ENCODE data around the gene CFAP46. TPM values are rescaled to one million over a fixed set of nuclear protein-coding genes. Genes with fewer than 3 reads are reported as not detected.

CFAP46 gene
- total RNA-seq, 1 experiment from 2014 or later = 3.3 TPM

- Mint-ChIP-seq H3K4me1 (peaks cover 12% of the 10 kb centered on the region), H3K27ac (no peak overlapping the region), H3K36me3 (no peaks in the 10 kb centered on the region; the same call in 1 of the 2 replicates), H3K4me3 (no peak overlapping the region), H3K9me3 (no peaks in the 10 kb centered on the region), H3K27me3 (ENCODE audit: low read depth) (peaks cover 38% of the 10 kb centered on the region)
- DNase-seq (ENCODE audit: low spot score) (no peak), ATAC-seq (no peak)
- CTCF ChIA-PET = no interaction called here
- TF ChIP-seq E2F4 (CRISPR knock-in tag; IDR thresholded peaks at IDR 0.05; ENCODE audit: borderline replicate concordance, low read depth) (no peak), AFF4 (CRISPR knock-in tag; IDR thresholded peaks at IDR 0.05; ENCODE audit: borderline replicate concordance) (no peak), MAX (CRISPR knock-in tag; IDR thresholded peaks at IDR 0.05) (no peak), ZNF219 (CRISPR knock-in tag; IDR thresholded peaks at IDR 0.05; ENCODE audit: borderline replicate concordance) (no peak), JAZF1 (CRISPR knock-in tag; IDR thresholded peaks at IDR 0.05) (no peak), HMGXB4 (CRISPR knock-in tag; IDR thresholded peaks at IDR 0.05) (no peak), ZNF138 (CRISPR knock-in tag; conservative IDR thresholded peaks at IDR 0.05) (no peak), ZNF416 (CRISPR knock-in tag; IDR thresholded peaks at IDR 0.05) (no peak), ERG (CRISPR knock-in tag; IDR thresholded peaks at IDR 0.05) (no peak), PREB (CRISPR knock-in tag; IDR thresholded peaks at IDR 0.05; ENCODE audit: borderline replicate concordance) (no peak), NFYB (CRISPR knock-in tag; conservative IDR thresholded peaks at IDR 0.05; ENCODE audit: low read depth) (no peak), AR (CRISPR knock-in tag; IDR thresholded peaks at IDR 0.05) (no peak), ZNF121 (CRISPR knock-in tag; IDR thresholded peaks at IDR 0.05) (no peak), HMGA2 (CRISPR knock-in tag; IDR thresholded peaks at IDR 0.05) (no peak), CDX4 (CRISPR knock-in tag; IDR thresholded peaks at IDR 0.05; ENCODE audit: borderline replicate concordance) (no peak), SOX15 (CRISPR knock-in tag; IDR thresholded peaks at IDR 0.05) (no peak), TCF7 (CRISPR knock-in tag; IDR thresholded peaks at IDR 0.05; ENCODE audit: low read depth) (no peak), RELA (CRISPR knock-in tag; IDR thresholded peaks at IDR 0.05; ENCODE audit: borderline replicate concordance) (no peak), CREM (CRISPR knock-in tag; IDR thresholded peaks at IDR 0.05) (no peak), GTF2I (CRISPR knock-in tag; conservative IDR thresholded peaks at IDR 0.05) (no peak)
- POLR2A ChIA-PET = no interaction called here
Measured at GRCh38 chr10:132780356-132780755, 162.0 kb downstream of the CFAP46 start.
